HG03135 (cell line): ENCODE measurements around the gene TMTC3.

Source experiments
- ATAC-seq: cut with Tn5 transposase; IDR thresholded peaks from one replicate; pipeline ENCODE4 v1.9.1; 2021; ENCODE audit warnings: mild to moderate bottlenecking, moderate library complexity; ENCODE audit not compliant: unreplicated experiment

Gene TMTC3

DNA sequence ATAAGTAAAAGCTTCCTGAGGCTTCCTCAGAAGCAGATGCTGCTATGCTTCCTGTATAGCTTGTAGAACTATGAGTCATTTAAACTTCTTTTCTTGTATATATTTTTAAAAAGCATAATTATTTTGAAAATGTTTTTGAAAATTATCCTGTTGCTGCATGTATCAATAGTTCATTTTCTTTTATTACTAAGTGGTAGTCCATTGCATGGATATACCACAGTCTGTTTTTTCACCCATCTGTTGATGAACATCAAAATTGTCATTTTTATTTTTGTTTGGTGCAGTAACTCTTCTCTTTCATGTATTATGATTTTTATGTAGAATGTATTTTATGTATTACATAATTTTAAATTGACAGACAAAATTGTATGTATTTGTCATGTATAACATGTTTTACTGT, 81.4 kb downstream of the TMTC3 start:
- no peak for ATAC-seq

DNA sequence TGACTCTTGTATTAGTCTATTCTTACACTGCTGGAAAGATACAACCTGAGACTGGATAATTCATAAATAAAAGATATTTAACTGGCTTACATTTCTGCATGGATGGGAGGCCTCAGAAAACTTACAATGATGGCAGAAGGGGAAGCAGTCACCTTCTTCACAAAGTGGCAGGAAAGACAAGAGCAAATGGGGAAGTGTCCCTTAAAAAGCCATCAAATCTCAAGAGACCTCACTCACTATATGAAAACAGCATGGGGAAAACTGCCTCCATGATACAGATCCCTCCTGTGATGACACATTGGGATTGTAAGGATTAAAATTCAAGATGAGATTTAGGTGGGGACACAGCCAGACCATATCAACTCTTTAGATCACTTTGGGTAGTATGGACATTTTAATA, 83.7 kb downstream of the TMTC3 start:
- no peak for ATAC-seq

DNA sequence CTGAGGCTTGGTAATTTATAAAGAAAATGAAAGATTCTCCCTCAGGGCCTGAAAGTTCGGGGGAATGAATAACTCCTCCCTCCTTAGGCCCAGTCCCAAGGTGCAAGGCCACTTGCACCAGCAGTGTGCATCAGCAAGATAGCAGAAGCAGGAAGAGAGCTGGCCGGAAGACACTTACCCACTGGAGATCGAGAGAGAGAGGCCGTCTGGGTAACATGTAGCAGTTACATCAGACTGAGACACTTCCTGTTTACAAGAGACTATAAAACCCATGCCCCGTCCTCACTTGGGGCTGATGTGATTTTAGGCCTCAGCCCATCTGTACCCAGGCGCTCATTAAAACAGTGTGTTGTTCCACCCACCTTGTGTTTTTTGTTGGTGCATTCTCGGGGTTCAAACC, 85.2 kb downstream of the TMTC3 start:
- no peak for ATAC-seq

DNA sequence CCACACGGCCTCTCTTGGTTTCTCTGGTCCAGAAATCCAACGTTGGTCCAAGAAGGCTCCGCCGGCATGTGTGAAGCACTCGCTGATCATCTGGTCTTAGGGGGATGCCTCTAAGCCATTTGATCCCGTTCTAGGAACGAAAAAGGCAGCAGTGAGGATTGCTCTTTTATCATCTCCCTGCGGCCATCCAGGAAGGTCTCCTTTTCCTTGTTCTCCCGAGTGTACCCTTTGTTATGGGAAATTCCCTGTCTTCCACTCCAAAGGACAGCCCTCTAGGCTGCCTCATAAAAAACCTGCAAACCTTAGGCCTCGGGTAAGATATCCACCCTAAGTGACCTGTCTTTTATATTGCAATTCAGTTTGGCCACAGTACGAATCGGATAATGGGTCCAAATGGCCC, 85.8 kb downstream of the TMTC3 start:
- no peak for ATAC-seq

DNA sequence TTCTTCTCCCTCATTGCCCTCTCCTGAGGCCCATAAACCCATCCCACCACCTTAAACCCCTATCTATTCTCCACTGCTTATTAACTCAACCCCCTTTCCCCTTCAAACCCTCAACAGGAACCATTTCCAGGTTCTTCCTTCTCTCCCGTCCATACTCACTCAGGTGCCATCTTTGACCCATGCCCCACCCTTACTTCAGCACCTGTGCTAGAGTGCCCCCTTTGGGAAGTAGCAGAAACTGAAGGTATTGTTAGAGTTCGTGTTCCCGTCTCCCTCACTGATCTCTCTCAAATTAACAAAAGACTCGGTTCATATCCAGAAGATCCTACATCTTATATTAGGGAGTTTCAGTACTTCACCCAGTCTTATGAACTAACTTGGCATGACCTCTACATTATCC, 86.6 kb downstream of the TMTC3 start:
- ATAC-seq: no peak

DNA sequence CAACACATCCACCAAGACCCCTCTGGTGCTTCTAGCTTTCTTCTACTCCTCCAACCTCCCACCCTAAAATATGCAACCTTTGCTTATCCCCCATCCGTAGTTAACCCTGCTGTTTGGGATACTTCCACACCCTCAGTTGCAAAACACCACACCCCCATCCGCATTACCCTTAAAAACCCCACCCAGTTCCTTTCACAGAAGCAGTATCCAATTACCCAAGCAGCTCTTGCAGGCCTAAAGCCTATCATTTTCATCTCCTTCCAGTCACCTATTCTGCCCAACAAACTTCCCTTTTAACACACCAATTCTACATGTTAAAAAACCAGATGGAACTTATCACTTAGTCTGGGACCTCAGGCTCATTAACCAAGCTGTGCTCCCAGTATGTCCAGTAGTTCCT, 88.2 kb downstream of the TMTC3 start:
- no peak for ATAC-seq

DNA sequence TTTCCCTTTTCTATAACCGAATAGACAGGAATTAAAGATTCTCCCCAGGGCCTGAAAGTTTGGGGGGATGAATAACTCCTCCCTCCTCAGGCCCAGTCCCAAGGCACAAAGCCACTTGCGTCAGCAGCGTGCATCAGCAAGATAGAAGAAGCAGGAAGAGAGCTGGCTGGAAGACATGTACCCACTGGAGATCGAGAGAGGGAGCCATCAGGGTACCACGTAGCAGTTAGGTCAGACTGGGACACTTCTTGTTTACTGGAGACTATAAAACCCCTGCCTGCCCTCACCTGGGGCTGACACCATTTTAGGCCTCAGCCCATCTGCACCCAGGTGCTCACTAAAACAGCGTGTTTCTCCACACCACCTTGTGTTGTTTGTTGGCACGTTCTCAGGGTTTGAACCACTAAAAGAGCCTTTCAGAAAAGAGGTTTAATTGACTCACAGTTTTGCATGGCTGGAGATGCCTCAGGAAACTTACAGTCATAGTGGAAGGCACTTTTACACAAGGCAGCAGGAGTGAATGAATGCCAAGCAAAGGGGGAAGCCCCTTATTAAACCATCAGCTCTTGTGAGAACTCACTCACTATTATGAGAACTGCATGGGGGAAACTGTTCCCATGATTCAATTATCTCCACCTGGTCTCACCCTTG, 93.2 kb downstream of the TMTC3 start:
- no peak for ATAC-seq

DNA sequence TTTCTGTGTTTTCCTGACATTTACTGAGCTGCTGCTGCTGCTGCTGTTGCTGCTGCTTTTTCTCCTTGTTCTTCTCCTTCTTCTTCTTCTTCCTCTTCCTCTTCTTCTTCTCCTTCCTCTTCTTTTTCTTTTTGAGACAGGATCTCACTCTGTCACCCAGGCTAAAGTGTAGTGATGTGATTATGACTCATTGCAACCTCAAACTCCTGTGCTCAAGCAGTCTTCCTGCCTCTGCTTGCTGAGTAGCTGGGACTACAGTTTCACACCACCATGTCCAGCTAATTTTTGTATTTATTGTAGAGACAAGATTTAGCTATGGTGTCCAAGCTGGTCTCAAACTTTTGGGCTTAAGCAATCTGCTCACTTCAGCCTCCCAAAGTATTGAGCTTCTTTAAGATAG, 95.8 kb downstream of the TMTC3 start:
- no peak for ATAC-seq

DNA sequence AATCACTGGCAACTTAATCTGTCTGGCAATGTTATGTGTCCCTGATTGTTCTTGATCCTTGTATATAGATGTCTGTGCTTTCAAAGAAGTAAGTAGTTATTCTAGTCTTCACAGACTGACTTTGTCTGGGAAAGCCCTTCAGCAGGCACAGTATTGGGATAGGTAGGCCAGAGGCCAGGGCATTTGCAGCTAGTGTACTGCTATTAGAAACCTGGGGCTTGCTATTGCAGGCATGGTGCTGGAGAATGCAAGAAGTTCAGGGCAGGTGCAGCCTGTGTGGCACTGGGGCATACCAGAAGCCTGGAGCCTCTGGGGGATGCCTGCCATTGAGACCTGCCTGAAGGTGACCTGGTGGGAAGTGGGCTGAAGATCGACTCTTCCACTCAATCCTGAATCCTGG, 96.3 kb downstream of the TMTC3 start:
- ATAC-seq: no peak

DNA sequence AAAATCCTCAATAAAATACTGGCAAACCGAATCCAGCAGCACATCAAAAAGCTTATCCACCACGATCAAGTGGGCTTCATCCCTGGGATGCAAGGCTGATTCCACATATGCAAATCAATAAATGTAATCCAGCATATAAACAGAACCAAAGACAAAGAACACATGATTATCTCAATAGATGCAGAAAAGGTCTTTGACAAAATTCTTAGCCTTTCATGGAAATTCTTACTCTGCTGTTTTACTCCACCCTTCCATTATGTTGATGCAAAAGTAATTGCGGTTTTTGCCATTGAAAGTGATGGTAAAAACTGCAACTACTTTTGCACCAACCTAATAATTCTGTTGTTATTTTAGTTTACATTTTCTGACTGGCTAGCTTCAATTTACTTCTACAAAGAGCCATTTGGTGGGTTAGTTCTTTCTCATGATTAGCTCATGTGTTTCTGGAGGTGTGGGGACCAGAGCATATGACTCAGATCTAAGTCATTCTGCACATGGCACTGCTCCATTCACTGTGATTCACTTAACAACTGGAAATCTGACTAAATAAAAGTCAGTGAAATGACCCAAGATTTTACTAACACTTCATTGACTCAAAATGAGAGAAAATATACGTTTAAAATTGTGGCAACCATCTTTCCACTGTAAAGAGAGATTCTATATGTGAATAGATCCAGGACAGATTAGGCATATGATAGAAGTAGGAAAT, 99.9 kb downstream of the TMTC3 start:
- no peak for ATAC-seq

DNA sequence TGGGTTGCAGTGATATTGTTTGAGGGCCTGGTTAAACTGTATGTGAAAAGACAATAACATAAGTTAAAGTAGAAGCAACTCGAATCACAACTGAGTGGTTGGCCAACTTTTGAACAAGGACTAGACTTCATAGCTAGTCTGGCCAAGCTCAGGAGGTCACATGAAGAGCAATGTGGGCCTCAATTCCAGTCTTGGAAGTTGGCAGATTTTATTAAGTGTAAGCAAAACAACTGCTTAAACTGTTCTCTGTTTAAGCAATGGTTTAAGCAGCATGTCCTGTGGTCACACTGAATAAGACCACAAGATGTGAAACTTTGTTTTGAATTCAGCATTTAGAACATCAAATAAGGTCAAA, 100.4 kb downstream of the TMTC3 start:
- ATAC-seq: no peak

DNA sequence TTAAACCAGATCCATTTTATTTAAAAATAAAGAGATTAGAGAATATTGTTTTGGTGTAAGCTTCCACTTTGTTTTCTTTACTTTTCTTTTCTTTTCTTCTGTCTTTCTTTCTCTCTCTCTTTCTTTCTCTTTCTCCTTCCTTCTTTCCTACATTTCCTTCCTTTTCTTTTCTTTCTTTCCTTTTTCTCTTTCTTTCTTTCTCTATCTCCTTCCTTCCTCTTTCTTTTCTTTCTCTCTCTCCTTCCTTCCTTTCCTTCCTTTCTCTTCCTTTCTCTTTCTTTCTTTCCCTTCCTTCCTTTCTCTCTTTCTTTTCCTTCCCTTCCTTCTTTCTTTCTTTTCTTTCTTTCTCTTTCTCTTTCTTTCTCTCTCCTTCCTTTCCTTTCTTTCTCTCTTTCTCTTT, 100.8 kb downstream of the TMTC3 start:
- ATAC-seq: no peak

DNA sequence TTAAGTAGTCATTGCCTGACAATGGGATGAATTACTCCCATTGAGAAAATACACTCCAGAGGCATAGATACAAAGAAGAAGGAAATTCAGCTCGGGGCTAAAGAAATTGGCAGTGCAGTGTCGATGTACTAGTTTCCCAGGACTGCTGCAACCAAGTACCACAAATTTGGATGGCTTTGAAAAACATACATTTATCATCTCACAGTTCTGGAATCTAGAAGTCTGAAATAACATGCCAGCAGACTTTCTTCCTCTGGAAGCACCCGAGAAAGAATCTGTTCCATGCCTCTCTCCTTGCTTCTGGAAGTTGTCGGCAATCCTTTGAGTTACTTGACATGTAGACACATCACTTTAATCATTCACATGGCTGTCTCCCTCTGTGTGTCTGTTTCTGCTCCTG, 101.9 kb downstream of the TMTC3 start:
- no peak for ATAC-seq

DNA sequence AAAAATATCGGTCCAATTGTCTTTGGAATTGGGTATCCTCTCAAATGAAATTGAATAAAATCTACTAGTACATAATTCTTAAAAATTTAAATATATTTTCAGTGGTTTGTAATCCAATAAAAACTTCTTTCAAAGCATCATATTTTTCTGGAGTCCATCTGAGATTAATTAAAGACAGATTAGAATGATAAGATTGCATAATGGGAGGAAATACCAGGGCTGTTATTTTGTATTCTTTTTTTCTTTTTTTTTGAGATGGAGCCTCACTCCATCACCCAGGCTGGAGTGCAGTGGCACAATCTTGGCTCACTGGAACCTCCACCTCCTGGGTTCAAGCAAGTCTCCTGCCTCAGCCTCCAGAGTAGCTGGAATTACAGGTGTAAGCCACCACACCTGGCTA, 103.8 kb downstream of the TMTC3 start:
- no peak for ATAC-seq

DNA sequence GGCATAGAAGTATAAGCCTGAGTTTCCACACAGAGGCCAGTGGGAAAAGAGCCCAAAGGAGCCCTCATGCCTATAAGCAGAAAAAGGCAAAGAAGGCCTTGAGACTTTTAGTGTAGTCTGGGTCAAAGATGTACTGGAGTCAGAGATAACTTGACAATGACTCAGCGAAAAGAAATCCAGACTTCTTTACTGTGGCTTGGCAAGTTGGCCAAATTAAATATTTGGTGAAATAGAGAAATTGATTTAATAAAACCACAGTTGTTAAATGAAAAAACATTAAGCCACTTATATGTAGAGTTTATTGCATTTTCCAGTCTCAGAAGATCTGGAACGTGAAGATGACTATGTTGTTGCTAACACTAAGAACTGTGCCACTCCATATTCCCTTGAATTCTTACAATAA, 105.1 kb downstream of the TMTC3 start:
- no peak for ATAC-seq

DNA sequence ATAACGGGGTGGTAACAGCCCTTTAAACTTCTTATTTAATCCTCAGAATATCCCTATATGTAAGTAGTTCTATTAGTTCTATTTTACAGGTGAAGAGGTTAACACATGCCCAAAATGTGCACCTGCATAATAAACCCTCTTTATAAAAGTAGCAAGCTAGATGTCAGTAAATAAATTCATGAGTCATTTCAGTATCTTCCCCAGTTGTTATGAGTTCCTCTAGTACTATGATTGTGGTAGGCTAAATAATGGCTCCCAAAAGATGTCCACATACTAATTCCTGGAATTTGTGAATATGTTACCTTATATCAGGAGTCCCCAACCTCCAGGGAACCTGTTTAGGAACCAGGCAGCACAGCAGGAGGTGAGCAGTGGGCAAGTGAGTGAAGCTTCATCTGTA, 106.5 kb downstream of the TMTC3 start:
- ATAC-seq: no peak
